ENCODE results near the gene GIMAP4. TPM values are rescaled to one million over a fixed set of nuclear protein-coding genes. Genes with fewer than 3 reads are reported as not detected.

Gene GIMAP4
- total and polyA plus RNA-seq, 8 donors, result 0.89 to 79.9 (median 12.2) TPM; not detected in 1

DNA sequence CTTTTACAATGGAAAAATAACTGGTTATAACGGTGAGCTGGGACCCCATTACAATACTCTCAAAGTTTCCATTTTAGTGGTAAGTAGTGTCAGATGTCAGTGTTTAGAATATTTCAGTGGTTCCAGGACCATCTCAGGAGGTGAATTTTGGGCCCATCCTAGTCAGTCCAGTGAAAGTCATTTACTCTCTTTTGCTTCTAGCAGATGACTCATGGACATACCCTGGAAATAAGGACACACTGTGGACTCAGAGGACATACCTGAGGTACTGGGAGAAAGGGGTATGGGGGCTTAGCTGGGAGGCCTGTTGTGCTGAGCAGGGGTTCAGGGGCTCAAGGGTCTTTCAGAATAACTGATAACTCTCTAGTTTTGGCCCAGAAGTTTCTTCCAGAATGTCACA is 618 bp upstream of the GIMAP4 start:
- TF ChIP-seq POLR2AphosphoS5 (IDR thresholded peaks at IDR 0.05) (no peak), POLR2A (IDR thresholded peaks at IDR 0.05) (no peak), EP300 (IDR thresholded peaks at IDR 0.05) (no peak)
- TF ChIP-seq, protein P1, sequence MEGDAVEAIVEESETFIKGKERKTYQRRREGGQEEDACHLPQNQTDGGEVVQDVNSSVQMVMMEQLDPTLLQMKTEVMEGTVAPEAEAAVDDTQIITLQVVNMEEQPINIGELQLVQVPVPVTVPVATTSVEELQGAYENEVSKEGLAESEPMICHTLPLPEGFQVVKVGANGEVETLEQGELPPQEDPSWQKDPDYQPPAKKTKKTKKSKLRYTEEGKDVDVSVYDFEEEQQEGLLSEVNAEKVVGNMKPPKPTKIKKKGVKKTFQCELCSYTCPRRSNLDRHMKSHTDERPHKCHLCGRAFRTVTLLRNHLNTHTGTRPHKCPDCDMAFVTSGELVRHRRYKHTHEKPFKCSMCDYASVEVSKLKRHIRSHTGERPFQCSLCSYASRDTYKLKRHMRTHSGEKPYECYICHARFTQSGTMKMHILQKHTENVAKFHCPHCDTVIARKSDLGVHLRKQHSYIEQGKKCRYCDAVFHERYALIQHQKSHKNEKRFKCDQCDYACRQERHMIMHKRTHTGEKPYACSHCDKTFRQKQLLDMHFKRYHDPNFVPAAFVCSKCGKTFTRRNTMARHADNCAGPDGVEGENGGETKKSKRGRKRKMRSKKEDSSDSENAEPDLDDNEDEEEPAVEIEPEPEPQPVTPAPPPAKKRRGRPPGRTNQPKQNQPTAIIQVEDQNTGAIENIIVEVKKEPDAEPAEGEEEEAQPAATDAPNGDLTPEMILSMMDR (IDR thresholded peaks at IDR 0.05), result no peak
- Histone ChIP-seq H3K4me1 (no peaks in the 10 kb centered on the region), H3K36me3 (peaks cover 0 to 11% (median 6%) of the 10 kb centered on the region in 4 donors), H3K27me3 (no peaks in the 10 kb centered on the region), H3K27ac (no peak overlapping the region), H3K4me3 (no peak overlapping the region), H3K9me3 (no peaks in the 10 kb centered on the region)
- DNase-seq, result no peak
- intact Hi-C loops (cut with DNase I; ENCODE audit: low total_unique reads), result no loop called here
- WGBS, 5 donors, result 79 to 97% (median 86%) methylated on average over 1 of the region's 1 CpG

DNA sequence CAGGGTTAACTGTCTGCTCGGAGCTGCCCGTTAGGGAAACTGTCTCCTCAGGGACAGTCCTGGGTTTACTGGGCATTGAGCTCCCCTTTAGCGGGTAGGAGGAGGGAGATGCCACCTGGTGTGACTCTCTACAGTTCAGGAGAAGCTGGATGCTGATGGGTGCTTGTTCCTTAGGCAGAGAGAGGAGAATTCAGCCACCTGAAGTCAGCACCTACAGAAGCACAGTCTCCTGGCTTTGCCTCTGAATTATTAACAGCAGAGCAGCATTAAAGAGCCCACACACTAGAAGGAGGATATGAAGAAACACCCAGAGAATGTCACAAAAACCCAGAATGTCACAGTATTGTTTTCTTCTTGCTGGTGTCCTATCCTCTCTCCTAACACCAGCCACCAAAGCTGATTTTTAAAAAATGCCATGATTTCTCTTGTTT is 696 bp downstream of the GIMAP4 start:
- 44 to 60% (median 50%) methylated on average over 3 of the region's 3 CpGs for WGBS, 5 donors
- Histone ChIP-seq H3K27me3 (no peaks in the 10 kb centered on the region), H3K4me1 (no peaks in the 10 kb centered on the region), H3K4me3 (peak overlapping the region; percentile 30 to 48 (median 45)), H3K36me3 (peaks cover 0 to 23% (median 17%) of the 10 kb centered on the region in 4 donors), H3K27ac (peak overlapping the region; percentile 26 to 74 (median 69)), H3K9me3 (no peaks in the 10 kb centered on the region)
- no peak for TF ChIP-seq POLR2A (IDR thresholded peaks at IDR 0.05)
- TF ChIP-seq, protein P1 (IDR thresholded peaks at IDR 0.05), result no peak
- TF ChIP-seq EP300 (IDR thresholded peaks at IDR 0.05), result no peak
- no peak for TF ChIP-seq POLR2AphosphoS5 (IDR thresholded peaks at IDR 0.05)
- no peak for DNase-seq
- intact Hi-C loops (cut with DNase I; ENCODE audit: low total_unique reads), result no loop called here

DNA sequence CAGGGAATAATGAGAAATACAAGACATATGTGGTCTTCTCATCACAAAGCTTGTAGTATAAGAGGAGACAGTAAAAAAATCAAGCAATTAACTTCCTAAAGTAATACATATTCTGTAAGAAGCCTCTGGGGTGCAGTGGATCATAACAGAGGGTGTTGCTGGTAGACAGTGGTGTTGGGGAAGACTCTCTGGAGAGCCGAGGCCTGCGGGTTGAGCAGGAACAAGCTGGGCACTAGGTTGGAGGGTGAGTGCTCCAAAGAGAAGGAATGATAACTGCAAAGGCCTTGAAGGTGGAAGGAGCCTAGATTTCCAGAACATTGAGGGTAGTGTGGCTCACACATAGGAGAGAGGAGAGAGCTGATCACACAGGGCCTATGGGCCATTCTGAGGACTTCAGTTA is 1.5 kb downstream of the GIMAP4 start:
- intact Hi-C loops (cut with DNase I; ENCODE audit: low total_unique reads), result no loop called here
- TF ChIP-seq POLR2AphosphoS5 (IDR thresholded peaks at IDR 0.05), result no peak
- no peak for TF ChIP-seq EP300 (IDR thresholded peaks at IDR 0.05)
- TF ChIP-seq POLR2A (IDR thresholded peaks at IDR 0.05), result no peak
- TF ChIP-seq, protein P1 (IDR thresholded peaks at IDR 0.05), result no peak
- Histone ChIP-seq H3K36me3 (peaks cover 0 to 23% (median 17%) of the 10 kb centered on the region in 4 donors), H3K27ac (peak overlapping the region; percentile 67 to 74 (median 69)), H3K27me3 (no peaks in the 10 kb centered on the region), H3K4me3 (peak overlapping the region; percentile 13 to 48 (median 45)), H3K9me3 (no peaks in the 10 kb centered on the region), H3K4me1 (no peaks in the 10 kb centered on the region)
- 48 to 80% (median 67%) methylated on average over 2 of the region's 2 CpGs for WGBS, 5 donors
- DNase-seq, result no peak

DNA sequence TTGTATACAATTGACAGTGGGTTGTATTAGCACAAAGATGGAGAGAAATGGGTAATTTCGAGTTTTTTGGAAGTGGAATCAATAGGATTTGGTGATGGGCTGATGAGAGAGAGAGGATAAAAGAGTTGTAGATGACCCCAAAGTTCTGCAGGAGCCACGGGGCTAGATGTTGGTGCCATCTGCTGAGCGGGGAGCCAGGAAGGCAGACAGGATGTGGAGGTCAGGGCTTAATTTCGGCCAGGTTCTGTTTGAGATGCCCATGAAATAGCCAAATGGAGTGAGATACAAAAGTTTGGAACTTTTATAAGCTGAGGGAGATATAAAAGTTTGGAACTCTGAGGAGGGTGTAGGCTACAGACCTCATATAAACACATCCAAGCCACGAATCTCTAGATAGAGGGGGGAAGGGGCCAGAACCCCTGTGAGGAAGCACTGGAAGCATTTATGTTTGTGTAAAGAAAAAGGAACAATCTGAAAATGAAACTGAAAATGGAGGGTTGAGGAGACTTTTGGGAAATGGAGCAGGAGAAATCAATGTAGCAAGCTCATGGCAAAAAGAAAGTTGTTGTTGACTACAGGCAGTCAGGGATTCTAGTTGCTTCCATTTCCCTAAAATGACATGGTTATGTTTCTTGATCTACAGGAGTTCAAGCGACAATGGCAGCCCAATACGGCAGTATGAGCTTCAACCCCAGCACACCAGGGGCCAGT is 2.2 kb downstream of the GIMAP4 start:
- intact Hi-C loops (cut with DNase I; ENCODE audit: low total_unique reads), result no loop called here
- TF ChIP-seq POLR2A (IDR thresholded peaks at IDR 0.05), result no peak
- no peak for TF ChIP-seq EP300 (IDR thresholded peaks at IDR 0.05)
- no peak for TF ChIP-seq POLR2AphosphoS5 (IDR thresholded peaks at IDR 0.05)
- TF ChIP-seq, protein P1 (IDR thresholded peaks at IDR 0.05), result no peak
- H3K4me1 ChIP-seq, result no peaks in the 10 kb centered on the region
- peaks cover 0 to 5% (median 0%) of the 10 kb centered on the region in 4 donors for H3K9me3 ChIP-seq
- H3K27me3 ChIP-seq, result no peaks in the 10 kb centered on the region
- 56 to 59% (median 57%) methylated on average over 7 of the region's 7 CpGs for WGBS, 5 donors
- peak overlapping the region; percentile 26 to 74 (median 69) for H3K27ac ChIP-seq
- peaks cover 0 to 23% (median 17%) of the 10 kb centered on the region in 4 donors for H3K36me3 ChIP-seq
- no peak for DNase-seq
- H3K4me3 ChIP-seq, result peak overlapping the region in 3 of 4 donors; percentile 44 to 48 (median 46)
